ENCODE measurements around the gene CD24. TPM values are rescaled to one million over a fixed set of nuclear protein-coding genes. Genes with fewer than 3 reads are reported as not detected.
"Not testable (repeated sequence)": the region's sequence is repeated elsewhere in the genome, so short reads cannot be mapped to it uniquely, and the experiment has no call there.

The CD24 gene
- total RNA-seq, 1 experiment from 2014 or later = 125 TPM

DNA sequence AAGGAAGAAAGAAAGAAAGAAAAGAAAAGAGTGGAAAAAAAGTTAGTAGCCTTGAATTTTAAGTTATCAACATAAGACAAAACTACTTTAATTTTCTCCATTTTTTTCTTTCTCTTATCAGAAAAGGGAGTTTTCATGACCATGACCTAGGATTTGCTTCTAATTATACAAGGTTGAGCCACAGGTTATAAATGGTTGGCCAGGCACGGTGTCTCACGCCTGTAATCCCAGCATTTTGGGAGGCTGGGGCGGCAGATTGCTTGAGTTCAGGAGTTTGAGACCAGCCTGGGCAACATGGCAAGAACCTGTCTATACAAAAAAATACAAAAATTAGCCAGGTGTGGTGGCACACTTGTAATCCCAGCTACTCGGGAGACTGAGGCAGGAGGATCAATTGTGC lies 45.7 kb upstream of the CD24 start:
- Histone ChIP-seq H3K4me2 (ENCODE audit: low read length) (no peak overlapping the region), H3K27me3 (ENCODE audit: low read length) (no peaks in the 10 kb centered on the region), H3F3A (ENCODE audit: low read length, unreplicated experiment) (no peaks in the 10 kb centered on the region), H3K9ac (ENCODE audit: low read length) (no peak overlapping the region), H4K20me1 (ENCODE audit: low read length) (no peaks in the 10 kb centered on the region), H3K4me1 (ENCODE audit: insufficient read depth, low read length) (peaks cover 10% of the 10 kb centered on the region), H3K4me3 (ENCODE audit: low read length) (no peak overlapping the region), H3K9me3 (ENCODE audit: low read length) (no peaks in the 10 kb centered on the region), H2AFZ (ENCODE audit: low read length) (no peak overlapping the region), H3K27ac (ENCODE audit: low read length) (no peak overlapping the region), H3K36me3 (ENCODE audit: low read depth, low read length) (no peaks in the 10 kb centered on the region), H3K79me2 (ENCODE audit: low read length) (no peaks in the 10 kb centered on the region), H3K9me2 (replicated peaks; ENCODE audit: low read length) (no peaks in the 10 kb centered on the region)
- DNase-seq = no peak
- TF ChIP-seq EZH2phosphoT487 (IDR thresholded peaks at IDR 0.05; ENCODE audit: borderline replicate concordance, low read length) (no peak), EZH2 (IDR thresholded peaks at IDR 0.05; ENCODE audit: low read length, unreplicated experiment) (no peak)
- TF ChIP-seq, protein P1, sequence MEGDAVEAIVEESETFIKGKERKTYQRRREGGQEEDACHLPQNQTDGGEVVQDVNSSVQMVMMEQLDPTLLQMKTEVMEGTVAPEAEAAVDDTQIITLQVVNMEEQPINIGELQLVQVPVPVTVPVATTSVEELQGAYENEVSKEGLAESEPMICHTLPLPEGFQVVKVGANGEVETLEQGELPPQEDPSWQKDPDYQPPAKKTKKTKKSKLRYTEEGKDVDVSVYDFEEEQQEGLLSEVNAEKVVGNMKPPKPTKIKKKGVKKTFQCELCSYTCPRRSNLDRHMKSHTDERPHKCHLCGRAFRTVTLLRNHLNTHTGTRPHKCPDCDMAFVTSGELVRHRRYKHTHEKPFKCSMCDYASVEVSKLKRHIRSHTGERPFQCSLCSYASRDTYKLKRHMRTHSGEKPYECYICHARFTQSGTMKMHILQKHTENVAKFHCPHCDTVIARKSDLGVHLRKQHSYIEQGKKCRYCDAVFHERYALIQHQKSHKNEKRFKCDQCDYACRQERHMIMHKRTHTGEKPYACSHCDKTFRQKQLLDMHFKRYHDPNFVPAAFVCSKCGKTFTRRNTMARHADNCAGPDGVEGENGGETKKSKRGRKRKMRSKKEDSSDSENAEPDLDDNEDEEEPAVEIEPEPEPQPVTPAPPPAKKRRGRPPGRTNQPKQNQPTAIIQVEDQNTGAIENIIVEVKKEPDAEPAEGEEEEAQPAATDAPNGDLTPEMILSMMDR (conservative IDR thresholded peaks at IDR 0.05; ENCODE audit: low read depth, low read length) = no peak
- no peak for ATAC-seq
- CTCF ChIA-PET = no interaction called here
- POLR2A ChIA-PET (ENCODE audit: unreplicated experiment) = no interaction called here
- BruUV-seq (replicated peaks) = no TSS peak
- intact Hi-C loops (cut with micrococcal nuclease) = no loop called here

DNA sequence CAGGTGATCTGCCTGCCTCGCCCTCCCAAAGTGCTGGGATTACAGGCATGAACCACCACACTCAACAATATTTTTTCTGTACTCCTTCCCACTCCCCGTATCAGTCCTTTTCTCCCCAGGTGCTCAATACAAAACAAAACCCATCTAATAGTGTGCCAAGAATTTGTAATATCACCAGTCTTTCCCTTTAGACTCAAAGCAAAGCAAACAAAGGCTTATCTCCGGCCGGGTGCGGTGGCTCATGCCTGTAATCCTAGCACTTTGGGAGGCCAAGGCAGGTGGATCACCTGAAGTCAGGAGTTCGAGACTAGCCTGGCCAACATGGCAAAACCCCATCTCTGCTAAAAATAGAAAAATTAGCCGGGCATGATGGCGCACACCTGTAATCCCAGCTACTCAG lies 45.1 kb upstream of the CD24 start:
- H3K36me3 ChIP-seq (ENCODE audit: low read depth, low read length); H3K9me2 ChIP-seq (replicated peaks; ENCODE audit: low read length); H3K27me3 ChIP-seq (ENCODE audit: low read length); H3K27ac ChIP-seq (ENCODE audit: low read length); H3K79me2 ChIP-seq (ENCODE audit: low read length); H3K4me2 ChIP-seq (ENCODE audit: low read length); BruUV-seq (replicated peaks); DNase-seq; ATAC-seq; H3F3A ChIP-seq (ENCODE audit: low read length, unreplicated experiment); H4K20me1 ChIP-seq (ENCODE audit: low read length); H3K9ac ChIP-seq (ENCODE audit: low read length); CTCF ChIA-PET; H2AFZ ChIP-seq (ENCODE audit: low read length); intact Hi-C loops (cut with micrococcal nuclease); POLR2A ChIA-PET (ENCODE audit: unreplicated experiment); H3K4me1 ChIP-seq (ENCODE audit: insufficient read depth, low read length); H3K4me3 ChIP-seq (ENCODE audit: low read length); H3K9me3 ChIP-seq (ENCODE audit: low read length): not testable (repeated sequence)

DNA sequence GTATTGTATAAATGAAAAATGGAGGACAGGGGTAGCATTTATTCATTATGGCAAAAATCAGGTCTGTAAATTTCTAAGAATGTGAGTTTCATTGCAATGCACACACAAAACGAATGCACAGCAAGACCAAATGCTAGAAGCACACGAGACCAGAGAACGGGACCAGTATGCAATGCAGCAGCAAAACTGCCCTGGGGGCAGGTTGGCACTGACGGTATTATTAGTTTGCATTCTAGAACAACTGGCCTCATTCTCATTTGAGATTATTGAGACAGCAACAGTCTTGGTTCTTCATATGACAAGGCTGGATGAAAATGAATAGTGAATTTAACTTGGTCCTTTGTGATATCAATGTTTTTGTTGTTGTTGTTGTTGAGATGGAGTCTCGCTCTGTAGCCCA lies 44.5 kb upstream of the CD24 start:
- Histone ChIP-seq H3K79me2 (ENCODE audit: low read length) (no peaks in the 10 kb centered on the region), H4K20me1 (ENCODE audit: low read length) (no peaks in the 10 kb centered on the region), H3K4me1 (ENCODE audit: insufficient read depth, low read length) (peaks cover 10% of the 10 kb centered on the region), H3K9me2 (replicated peaks; ENCODE audit: low read length) (no peaks in the 10 kb centered on the region), H3K4me2 (ENCODE audit: low read length) (no peak overlapping the region), H3K36me3 (ENCODE audit: low read depth, low read length) (no peaks in the 10 kb centered on the region), H3K27me3 (ENCODE audit: low read length) (no peaks in the 10 kb centered on the region), H3K27ac (ENCODE audit: low read length) (no peak overlapping the region), H3F3A (ENCODE audit: low read length, unreplicated experiment) (no peaks in the 10 kb centered on the region), H3K9me3 (ENCODE audit: low read length) (no peaks in the 10 kb centered on the region), H2AFZ (ENCODE audit: low read length) (no peak overlapping the region), H3K9ac (ENCODE audit: low read length) (no peak overlapping the region), H3K4me3 (ENCODE audit: low read length) (no peak overlapping the region)
- ATAC-seq (no peak), DNase-seq (no peak)
- no TSS peak for BruUV-seq (replicated peaks)
- no peak for TF ChIP-seq EZH2 (IDR thresholded peaks at IDR 0.05; ENCODE audit: low read length, unreplicated experiment)
- TF ChIP-seq EZH2phosphoT487 (IDR thresholded peaks at IDR 0.05; ENCODE audit: borderline replicate concordance, low read length) = no peak
- POLR2A ChIA-PET (ENCODE audit: unreplicated experiment) = no interaction called here
- CTCF ChIA-PET = no interaction called here
- intact Hi-C loops (cut with micrococcal nuclease) = no loop called here

DNA sequence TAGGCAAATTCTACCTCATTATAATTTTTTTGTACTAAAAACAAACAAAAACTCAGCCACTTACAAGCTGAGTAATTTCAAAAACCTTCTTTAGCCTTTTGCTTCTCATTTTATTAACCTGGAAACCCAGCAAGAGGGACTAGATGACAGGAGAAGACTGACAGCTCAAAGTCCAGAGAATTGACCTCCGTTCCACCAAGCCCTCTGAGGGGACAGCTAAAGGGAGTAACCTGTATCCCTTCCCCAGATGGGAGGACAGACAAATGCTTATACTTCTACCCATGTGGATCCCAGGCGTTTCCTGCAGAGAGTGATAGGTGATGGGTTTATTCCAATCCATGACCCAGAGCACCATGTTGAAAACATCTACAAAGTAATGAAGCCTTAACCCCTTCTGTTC lies 35.0 kb upstream of the CD24 start:
- no peak overlapping the region for H2AFZ ChIP-seq (ENCODE audit: low read length)
- H3K27me3 ChIP-seq (ENCODE audit: low read length) = no peaks in the 10 kb centered on the region
- no peaks in the 10 kb centered on the region for H3K4me1 ChIP-seq (ENCODE audit: insufficient read depth, low read length)
- H3K79me2 ChIP-seq (ENCODE audit: low read length) = no peaks in the 10 kb centered on the region
- TF ChIP-seq EZH2 (IDR thresholded peaks at IDR 0.05; ENCODE audit: low read length, unreplicated experiment) = no peak
- TF ChIP-seq EZH2phosphoT487 (IDR thresholded peaks at IDR 0.05; ENCODE audit: borderline replicate concordance, low read length) = no peak
- TF ChIP-seq, protein P1 (conservative IDR thresholded peaks at IDR 0.05; ENCODE audit: low read depth, low read length) = no peak
- no peaks in the 10 kb centered on the region for H3K9me3 ChIP-seq (ENCODE audit: low read length)
- H3K9ac ChIP-seq (ENCODE audit: low read length) = no peak overlapping the region
- ATAC-seq (no peak), DNase-seq (no peak)
- ChIA-PET CTCF (no interaction called here), POLR2A (ENCODE audit: unreplicated experiment) (no interaction called here)
- H3K4me3 ChIP-seq (ENCODE audit: low read length) = no peak overlapping the region
- no TSS peak for BruUV-seq (replicated peaks)
- no peaks in the 10 kb centered on the region for H3K36me3 ChIP-seq (ENCODE audit: low read depth, low read length)
- H4K20me1 ChIP-seq (ENCODE audit: low read length) = no peaks in the 10 kb centered on the region
- no peak overlapping the region for H3K4me2 ChIP-seq (ENCODE audit: low read length)
- intact Hi-C loops (cut with micrococcal nuclease) = no loop called here
- no peaks in the 10 kb centered on the region for H3K9me2 ChIP-seq (replicated peaks; ENCODE audit: low read length)
- H3K27ac ChIP-seq (ENCODE audit: low read length) = no peak overlapping the region
- no peaks in the 10 kb centered on the region for H3F3A ChIP-seq (ENCODE audit: low read length, unreplicated experiment)

All from PC-3 (cell line).